ENCODE data around the gene GALNT17.

DNA sequence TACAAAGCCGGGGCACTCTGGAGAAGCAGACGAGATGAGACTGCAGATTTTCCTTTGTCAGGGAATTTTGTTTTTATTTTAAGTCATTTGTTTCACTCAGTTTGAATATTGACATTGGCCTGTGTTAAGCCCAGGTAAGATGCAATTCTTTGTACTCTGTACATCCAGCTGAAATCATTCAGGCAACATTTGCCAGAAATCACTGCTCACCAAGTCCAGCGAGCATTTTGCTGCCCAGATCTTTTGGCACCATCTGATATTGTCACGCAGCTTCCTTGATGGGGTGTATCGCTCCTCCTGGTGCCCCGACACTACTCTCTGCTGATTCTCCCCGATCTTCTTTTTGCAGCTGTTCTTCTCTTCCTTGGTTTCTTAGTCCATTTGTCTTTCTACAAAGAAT lies 261.7 kb downstream of the GALNT17 start:
- TF ChIP-seq POLR2AphosphoS5 (IDR thresholded peaks at IDR 0.05) (no peak), POLR2A (IDR thresholded peaks at IDR 0.05) (no peak)
- TF ChIP-seq, protein P1, sequence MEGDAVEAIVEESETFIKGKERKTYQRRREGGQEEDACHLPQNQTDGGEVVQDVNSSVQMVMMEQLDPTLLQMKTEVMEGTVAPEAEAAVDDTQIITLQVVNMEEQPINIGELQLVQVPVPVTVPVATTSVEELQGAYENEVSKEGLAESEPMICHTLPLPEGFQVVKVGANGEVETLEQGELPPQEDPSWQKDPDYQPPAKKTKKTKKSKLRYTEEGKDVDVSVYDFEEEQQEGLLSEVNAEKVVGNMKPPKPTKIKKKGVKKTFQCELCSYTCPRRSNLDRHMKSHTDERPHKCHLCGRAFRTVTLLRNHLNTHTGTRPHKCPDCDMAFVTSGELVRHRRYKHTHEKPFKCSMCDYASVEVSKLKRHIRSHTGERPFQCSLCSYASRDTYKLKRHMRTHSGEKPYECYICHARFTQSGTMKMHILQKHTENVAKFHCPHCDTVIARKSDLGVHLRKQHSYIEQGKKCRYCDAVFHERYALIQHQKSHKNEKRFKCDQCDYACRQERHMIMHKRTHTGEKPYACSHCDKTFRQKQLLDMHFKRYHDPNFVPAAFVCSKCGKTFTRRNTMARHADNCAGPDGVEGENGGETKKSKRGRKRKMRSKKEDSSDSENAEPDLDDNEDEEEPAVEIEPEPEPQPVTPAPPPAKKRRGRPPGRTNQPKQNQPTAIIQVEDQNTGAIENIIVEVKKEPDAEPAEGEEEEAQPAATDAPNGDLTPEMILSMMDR (IDR thresholded peaks at IDR 0.05) = no peak

All from breast epithelium (tissue), 3 donors.